ENCODE data around the gene TARS1.
"Not testable (repeated sequence)": the region's sequence is repeated elsewhere in the genome, so short reads cannot be mapped to it uniquely, and the experiment has no call there.

The TARS1 gene

GRCh38 chr5:33440482-33441240 lies at the start of gene TARS1:
Gene TARS1, plus strand, starts transcription at chr5:33440965. Its CDS starts 122 bp downstream, at chr5:33441087.
- no peak for FAIRE-seq

DNA sequence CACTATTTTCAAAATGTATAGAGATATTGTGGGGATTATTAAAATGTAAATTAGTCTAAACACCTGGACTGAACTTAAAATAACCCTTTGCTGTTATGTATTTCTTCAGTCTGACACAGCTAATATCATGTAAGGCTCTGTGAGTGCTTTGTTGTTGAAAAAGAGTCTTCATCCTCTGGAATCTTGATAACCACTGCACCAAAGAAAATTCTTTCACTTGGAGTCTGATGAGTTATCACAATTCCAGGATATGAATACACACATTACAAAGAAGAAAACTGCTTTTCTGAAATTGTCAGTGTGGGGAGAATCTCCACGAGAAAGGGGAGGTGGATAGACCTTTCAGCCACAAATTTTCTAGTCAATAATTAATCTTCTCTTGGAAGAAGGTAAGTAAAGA lies 42.3 kb upstream of the TARS1 start:
- FAIRE-seq = no peak

- no peak for FAIRE-seq
These were observed 40.1 kb upstream of the TARS1 start for GRCh38 chr5:33400675-33401074.

DNA sequence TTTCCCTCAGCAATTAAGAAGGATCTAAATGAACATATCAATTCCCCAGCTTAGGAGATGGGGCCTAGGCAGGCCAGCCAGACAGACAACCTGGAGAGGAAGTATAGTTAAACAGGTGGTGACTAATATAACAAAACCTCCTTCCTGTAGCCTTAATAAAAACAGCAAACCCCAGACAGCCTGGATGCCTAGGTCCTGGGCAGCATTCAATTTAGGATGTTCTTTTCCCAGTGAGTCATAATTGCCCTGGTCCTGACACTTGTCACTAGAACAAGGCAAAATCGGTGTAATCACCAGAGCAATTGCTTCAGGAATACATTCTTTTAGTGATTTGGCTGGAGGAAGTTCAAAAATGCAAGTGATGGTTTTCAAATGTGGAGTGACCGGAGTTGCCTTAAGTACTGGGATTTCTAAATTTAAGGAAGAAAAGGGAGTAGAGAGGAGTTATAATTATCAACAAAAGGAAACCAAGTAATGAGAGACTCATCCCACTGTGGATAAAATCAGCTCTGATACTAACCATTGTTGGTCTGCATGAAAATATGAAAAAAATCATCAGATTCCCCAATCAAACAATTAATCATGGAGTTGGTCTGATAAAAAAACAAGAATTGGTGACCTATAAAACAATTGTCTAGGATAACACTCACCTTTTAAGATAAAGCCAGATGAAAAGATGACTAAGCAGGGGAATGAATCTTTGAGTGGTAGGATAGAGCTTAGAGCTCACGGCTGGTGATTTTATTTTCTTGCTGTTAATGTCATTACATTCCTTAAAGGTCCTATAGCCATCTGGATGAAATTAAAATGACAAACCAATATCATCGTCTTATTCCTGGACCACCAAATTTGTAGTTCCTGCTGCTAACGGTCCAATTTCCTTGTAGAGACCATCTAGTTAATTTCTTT lies 39.0 kb upstream of the TARS1 start:
- FAIRE-seq = no peak

- no peak for FAIRE-seq
These were observed 37.6 kb upstream of the TARS1 start for GRCh38 chr5:33403187-33403586.

GRCh38 chr5:33408816-33409215 lies 31.9 kb upstream of the TARS1 start:
- no peak for FAIRE-seq

GRCh38 chr5:33409435-33410170 lies 31.2 kb upstream of the TARS1 start:
- no peak for FAIRE-seq

GRCh38 chr5:33410221-33410620 lies 30.5 kb upstream of the TARS1 start:
- no peak for FAIRE-seq

DNA sequence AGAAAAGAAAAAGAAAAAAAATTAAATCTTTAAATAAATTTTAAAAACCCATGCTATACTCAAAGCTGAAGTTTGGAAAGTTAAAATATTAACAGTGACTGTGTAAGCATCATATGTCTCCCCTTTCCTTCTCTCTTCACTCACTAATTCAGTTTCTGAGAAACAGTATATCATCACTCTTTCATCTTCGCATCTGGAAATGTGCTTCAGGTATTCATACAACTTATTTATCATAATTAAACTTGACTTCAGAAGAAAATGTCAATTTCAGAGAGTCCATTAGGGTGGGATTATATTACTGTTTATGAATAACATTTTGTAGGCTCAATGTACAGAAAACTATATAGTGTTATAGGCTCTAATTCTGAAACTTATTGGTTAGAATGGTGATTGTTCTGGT lies 29.3 kb upstream of the TARS1 start:
- no peak for FAIRE-seq

DNA sequence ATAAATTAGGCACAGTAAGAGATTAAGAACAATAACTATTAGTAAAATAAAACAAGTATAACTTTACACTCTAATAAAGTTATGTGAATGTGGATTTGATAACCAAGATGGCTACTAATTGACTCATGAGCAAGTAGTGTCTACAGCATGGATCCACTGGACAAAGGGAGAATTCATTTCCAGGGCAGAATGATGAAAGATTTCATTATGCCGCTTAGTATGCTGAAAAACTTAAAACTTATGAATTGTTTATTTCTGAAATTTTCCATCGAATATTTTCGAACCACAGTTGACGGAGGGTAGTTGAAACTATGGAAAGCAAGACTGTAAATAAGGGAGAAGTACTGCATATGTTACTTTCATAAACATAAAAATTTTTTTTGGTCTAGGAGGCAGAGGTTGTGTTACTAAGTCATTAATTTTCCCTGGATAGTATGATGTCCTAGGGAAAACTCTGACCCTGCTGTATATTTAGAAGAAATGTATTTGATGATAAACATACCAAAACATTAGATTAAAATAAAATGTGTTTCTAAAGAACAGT lies 24.9 kb upstream of the TARS1 start:
- FAIRE-seq = no peak

- FAIRE-seq = no peak
These were observed 23.1 kb upstream of the TARS1 start for GRCh38 chr5:33417632-33418031.

GRCh38 chr5:33420946-33421345 lies 19.8 kb upstream of the TARS1 start:
- no peak for FAIRE-seq

DNA sequence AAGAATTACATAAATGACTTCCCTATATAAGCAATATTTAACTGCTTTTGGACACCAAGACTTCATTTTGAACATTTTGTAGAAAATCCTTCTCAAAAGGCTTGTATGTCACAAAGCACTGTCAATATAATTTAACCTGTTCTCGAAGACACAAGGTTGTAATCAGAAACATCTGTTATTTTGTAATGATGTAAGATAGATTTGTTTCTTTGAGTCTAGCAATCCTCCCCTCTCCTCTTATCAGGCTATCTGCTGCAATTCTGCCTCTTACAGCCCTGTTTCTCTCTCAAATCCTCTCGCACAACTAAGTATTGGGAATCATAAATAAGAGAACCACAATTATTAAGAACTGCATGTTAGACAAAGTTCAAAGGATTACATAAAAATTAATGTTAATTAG lies 18.6 kb upstream of the TARS1 start:
- FAIRE-seq = no peak

DNA sequence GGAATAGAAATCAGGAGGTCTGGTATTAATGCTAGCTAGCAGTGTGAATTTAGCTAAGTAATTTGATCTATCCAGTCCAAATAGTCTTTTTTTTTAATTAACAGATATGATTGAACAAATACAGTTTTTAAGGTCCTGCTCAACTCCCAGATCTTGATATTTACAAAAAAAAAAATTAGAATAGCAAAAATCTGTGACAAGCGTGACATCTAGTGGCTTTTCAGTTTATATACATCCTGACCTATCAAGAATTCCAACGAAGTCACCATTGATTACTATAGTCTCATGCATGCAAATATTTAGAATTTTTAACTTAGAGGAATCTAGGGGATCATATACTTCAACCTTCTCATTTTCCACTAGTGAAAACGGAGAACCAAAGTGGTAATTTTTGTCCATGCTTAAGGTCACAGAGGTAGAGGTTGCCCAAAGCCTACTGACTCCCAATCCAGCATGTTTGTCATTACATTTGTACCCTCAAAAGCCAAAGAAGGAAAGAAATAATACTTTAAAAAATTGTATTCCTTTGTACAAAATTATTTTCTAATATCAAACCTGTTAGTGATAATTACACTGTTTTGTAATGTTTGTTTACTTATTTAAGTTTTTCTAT lies 17.6 kb upstream of the TARS1 start:
- FAIRE-seq = no peak

- FAIRE-seq = no peak
These were observed 15.5 kb upstream of the TARS1 start for GRCh38 chr5:33425314-33425713.

DNA sequence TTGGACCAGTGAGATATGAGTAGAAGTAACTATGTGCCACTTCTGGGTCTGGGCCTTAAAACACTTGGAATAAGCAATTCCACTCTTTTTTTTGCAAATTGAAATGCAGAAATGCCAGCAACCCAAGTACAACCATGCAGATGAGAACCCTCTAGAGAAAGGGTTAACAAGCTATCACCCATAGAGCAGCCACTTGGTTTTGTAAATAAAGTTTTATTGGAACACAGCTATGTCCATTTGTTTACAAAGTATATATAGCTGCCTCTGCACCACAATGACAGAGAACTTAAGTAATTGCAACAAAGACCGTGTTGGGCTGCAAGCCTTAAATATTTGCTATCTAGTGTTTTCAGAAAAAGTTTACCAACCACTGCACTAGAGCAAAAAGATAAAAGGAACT lies 9.8 kb upstream of the TARS1 start:
- FAIRE-seq = no peak

GRCh38 chr5:33432656-33433055 lies 8.1 kb upstream of the TARS1 start:
- FAIRE-seq = no peak

DNA sequence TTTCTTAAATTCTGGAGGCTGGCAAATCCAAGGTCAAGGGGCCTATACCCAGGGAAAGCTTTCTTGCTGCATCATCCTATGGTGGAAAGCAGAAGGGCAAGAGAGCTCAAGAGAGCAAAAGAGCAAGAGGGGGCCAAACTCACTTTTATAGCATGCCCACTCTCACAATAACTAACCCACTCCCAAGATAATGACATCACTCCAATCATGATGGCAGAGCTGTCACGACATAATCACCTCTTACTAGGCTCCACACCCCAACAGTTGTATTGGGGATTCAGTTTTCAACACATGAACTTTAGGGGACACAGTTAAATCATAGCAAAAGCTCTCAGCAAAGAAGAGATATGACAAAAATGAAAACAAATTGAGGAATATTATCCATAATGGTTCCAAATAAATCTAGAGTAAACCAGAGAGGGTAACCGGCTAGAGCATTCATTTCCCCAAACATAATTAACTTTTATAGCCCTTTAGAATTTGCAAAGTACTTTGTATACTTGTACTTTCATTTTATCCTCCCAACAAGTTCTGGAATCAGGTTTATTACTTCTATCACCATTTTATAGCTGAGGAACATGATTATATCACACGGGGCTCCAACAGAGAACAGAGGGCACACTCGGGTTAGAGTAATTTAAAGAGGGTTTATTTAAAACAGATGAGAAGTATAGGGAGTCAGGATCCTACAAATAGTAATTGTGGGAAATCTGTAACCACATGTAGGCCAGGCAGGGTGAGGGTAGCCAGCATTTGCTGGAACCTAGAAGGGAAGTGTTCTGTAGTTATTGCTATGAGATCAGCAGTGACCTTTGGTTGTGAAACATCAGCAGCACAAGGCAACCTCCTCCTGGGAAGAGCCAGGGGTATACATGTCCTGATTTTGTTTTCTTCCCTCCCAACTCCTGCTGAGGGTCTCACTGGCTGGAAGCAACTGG lies 7.2 kb upstream of the TARS1 start:
- no peak for FAIRE-seq

DNA sequence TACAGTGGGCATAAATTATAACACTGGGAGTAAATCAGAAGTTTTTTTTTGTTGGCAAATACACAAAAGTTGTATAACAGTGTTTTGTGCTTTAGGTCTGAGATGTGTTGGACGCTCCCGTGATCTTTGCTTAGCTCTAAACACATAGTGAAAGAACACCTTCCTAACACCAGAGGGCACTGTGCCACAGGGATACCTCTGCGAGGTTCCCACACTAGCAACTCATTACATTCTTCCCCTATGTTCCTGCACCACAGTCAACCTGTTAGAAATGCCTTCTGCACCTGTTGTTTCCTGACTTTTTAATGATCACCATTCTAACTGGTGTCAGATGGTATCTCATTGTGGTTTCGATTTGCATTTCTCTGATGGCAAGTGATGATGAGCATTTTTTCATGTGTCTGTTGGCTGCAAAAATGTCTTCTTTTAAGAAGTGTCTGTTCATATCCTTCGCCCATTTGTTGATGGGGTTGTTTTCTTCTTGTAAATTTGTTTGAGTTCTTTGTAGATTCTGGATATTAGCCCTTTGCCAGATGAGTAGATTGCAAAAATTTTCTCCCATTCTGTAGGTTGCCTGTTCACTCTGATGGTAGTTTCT lies 4.8 kb upstream of the TARS1 start:
- not testable (repeated sequence) for FAIRE-seq

- FAIRE-seq = no peak
These were observed 1.8 kb upstream of the TARS1 start for GRCh38 chr5:33438996-33439395.

DNA sequence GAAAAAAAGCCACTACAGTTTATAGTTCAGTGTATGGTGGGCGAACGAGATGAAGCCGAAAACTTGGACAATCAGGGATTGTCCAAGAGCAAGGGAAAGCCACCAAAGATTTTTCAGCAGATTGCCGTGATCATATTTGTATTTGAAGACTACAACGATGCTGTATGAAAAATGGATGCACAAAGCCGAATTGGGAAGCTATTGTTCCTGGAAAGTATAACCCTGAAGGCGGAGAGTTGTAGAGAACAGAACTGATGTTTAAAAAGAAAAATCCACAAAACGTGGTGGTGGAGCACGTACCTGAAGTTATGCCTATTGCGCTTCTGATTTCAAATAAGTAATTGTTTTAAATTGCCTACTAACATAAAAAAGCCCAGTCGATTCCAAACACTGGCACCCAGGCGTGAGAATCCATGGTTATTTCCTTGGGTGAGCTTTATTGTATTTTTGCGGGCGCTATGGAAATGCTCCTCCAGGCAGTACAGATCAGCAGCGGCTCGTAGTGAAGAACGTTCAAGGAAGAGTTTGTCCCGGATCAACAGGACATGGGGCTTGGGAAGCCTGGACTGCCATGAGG lies 772 bp upstream of the TARS1 start:
- no peak for FAIRE-seq
